H9 (cell line): Measurements from ENCODE around the gene TXNDC11. TPM values are rescaled to one million over a fixed set of nuclear protein-coding genes. Genes with fewer than 3 reads are reported as not detected.
A peak's percentile ranks its signal among the peaks of the same experiment; 100 is the strongest.

Experiments
- DNase-seq: peaks from one replicate; pipeline ENCODE4 v3.0.0-alpha.2; 2017
- H2AFZ ChIP-seq: one replicate; pipeline ENCODE4 v1.6.1; 2013; ENCODE audit warnings: mild to moderate bottlenecking, low read length, control low read depth, moderate library complexity
- H2AK5ac ChIP-seq: 2 replicates; pipeline ENCODE4 v1.6.1; 2013; ENCODE audit warnings: low read length, control low read depth, mixed read lengths; ENCODE audit not compliant: insufficient read length
- H2BK120ac ChIP-seq: one replicate; pipeline ENCODE4 v1.6.1; 2013; ENCODE audit warnings: low read depth, mild to moderate bottlenecking, low read length, control low read depth, inconsistent platforms; ENCODE audit not compliant: poor library complexity, severe bottlenecking
- H2BK12ac ChIP-seq: 2 replicates; pipeline ENCODE4 v1.6.1; 2013; ENCODE audit warnings: low read length, control low read depth, mixed read lengths, low read depth; ENCODE audit not compliant: insufficient read length
- H2BK15ac ChIP-seq: 2 replicates; pipeline ENCODE4 v1.6.1; 2013; ENCODE audit warnings: low read depth, low read length, control low read depth
- H2BK20ac ChIP-seq: one replicate; pipeline ENCODE4 v1.6.1; 2013; ENCODE audit warnings: low read depth, mild to moderate bottlenecking, low read length, control low read depth, inconsistent platforms; ENCODE audit not compliant: poor library complexity, severe bottlenecking
- H2BK5ac ChIP-seq: 2 replicates; pipeline ENCODE4 v1.6.1; 2013; ENCODE audit warnings: low read length, control low read depth, mixed read lengths; ENCODE audit not compliant: insufficient read length
- H3K14ac ChIP-seq: 2 replicates; pipeline ENCODE4 v1.6.1; 2013; ENCODE audit warnings: low read length, control low read depth; ENCODE audit not compliant: insufficient read depth
- H3K18ac ChIP-seq: 2 replicates; pipeline ENCODE4 v1.6.1; 2013; ENCODE audit warnings: low read depth, mild to moderate bottlenecking, mixed read lengths, low read length, control low read depth; ENCODE audit not compliant: insufficient read length
- H3K23ac ChIP-seq: 2 replicates; pipeline ENCODE4 v1.6.1; 2013; ENCODE audit warnings: low read length, control low read depth, mixed read lengths, low read depth; ENCODE audit not compliant: insufficient read length
- H3K23me2 ChIP-seq: 2 replicates; pipeline ENCODE4 v1.6.1; 2013; ENCODE audit warnings: low read depth, mild to moderate bottlenecking, mixed read lengths, low read length, control low read depth; ENCODE audit not compliant: insufficient read length, poor library complexity, severe bottlenecking
- H3K27ac ChIP-seq: 2 replicates; pipeline ENCODE4 v1.5.1; 2013; ENCODE audit warnings: low read length, control low read depth, mixed read lengths, low read depth; ENCODE audit not compliant: insufficient read length
- H3K27me3 ChIP-seq: 2 replicates; pipeline ENCODE4 v1.6.1; 2013; ENCODE audit warnings: low read length, control low read depth, inconsistent platforms; ENCODE audit not compliant: insufficient read depth
- H3K4ac ChIP-seq: 2 replicates; pipeline ENCODE4 v1.6.1; 2013; ENCODE audit warnings: low read depth, mild to moderate bottlenecking, control low read depth, inconsistent platforms, low read length, moderate library complexity
- H3K4me1 ChIP-seq: 2 replicates; pipeline ENCODE4 v1.6.1; 2013; ENCODE audit warnings: low read length, control low read depth, inconsistent platforms; ENCODE audit not compliant: insufficient read depth
- H3K4me2 ChIP-seq: 2 replicates; pipeline ENCODE4 v1.6.1; 2013; ENCODE audit warnings: low read length, control low read depth, mixed read lengths; ENCODE audit not compliant: insufficient read length, insufficient read depth
- H3K56ac ChIP-seq: 2 replicates; pipeline ENCODE4 v1.6.1; 2013; ENCODE audit warnings: low read depth, mild to moderate bottlenecking, mixed read lengths, low read length, control low read depth; ENCODE audit not compliant: insufficient read length
- H3K79me1 ChIP-seq: 2 replicates; pipeline ENCODE4 v1.6.1; 2013; ENCODE audit warnings: low read depth, mild to moderate bottlenecking, moderate library complexity, low read length, control low read depth, inconsistent platforms; ENCODE audit not compliant: insufficient read depth, poor library complexity, severe bottlenecking
- H3K79me2 ChIP-seq: 2 replicates; pipeline ENCODE4 v1.6.1; 2013; ENCODE audit warnings: low read length, control low read depth, inconsistent platforms; ENCODE audit not compliant: insufficient read depth
- H3K9ac ChIP-seq: 2 replicates; pipeline ENCODE4 v1.6.1; 2013; ENCODE audit warnings: low read length, control low read depth, mixed read lengths; ENCODE audit not compliant: insufficient read length; ENCODE audit errors: extremely low read depth
- H3K9me3 ChIP-seq: one replicate; pipeline ENCODE4 v1.6.1; 2013; ENCODE audit warnings: low read depth, low read length, inconsistent platforms; ENCODE audit not compliant: control insufficient read depth
- H3T11ph ChIP-seq: one replicate; pipeline ENCODE4 v1.6.1; 2013; ENCODE audit warnings: mild to moderate bottlenecking, low read length, control low read depth, inconsistent platforms
- H4K20me1 ChIP-seq: one replicate; pipeline ENCODE4 v1.6.1; 2013; ENCODE audit not compliant: control insufficient read depth, insufficient read length, insufficient read depth
- H4K5ac ChIP-seq: 2 replicates; pipeline ENCODE4 v1.6.1; 2013; ENCODE audit warnings: low read depth, mild to moderate bottlenecking, mixed read lengths, low read length, control low read depth; ENCODE audit not compliant: insufficient read length
- H4K8ac ChIP-seq: replicated peaks from 2 replicates; pipeline ENCODE4 v1.6.1; 2013; ENCODE audit warnings: low read length, control low read depth, mixed read lengths, low read depth; ENCODE audit not compliant: insufficient read length
- H4K91ac ChIP-seq: 2 replicates; pipeline ENCODE4 v1.6.1; 2013; ENCODE audit warnings: low read depth, mild to moderate bottlenecking, moderate library complexity, mixed read lengths, low read length, control low read depth; ENCODE audit not compliant: insufficient read length
- H3K27ac Mint-ChIP-seq, 3 experiments: 2 replicates in 2 of 3; 3 replicates in 1 of 3; pipeline ENCODE4 v1.8.0; 2020 to 2021; ENCODE audit warnings: mixed read lengths in 3 of 3, mild to moderate bottlenecking in 1 of 3, moderate library complexity in 1 of 3
- H3K27me3 Mint-ChIP-seq: 2 replicates; pipeline ENCODE4 v1.8.0; 2021; ENCODE audit warnings: low read depth, mild to moderate bottlenecking, moderate library complexity, mixed read lengths
- H3K36me3 Mint-ChIP-seq, 3 experiments: 2 replicates in 2 of 3; 3 replicates in 1 of 3; pipeline ENCODE4 v1.8.0; 2020 to 2021; ENCODE audit warnings: low read depth in 3 of 3, mixed read lengths in 3 of 3; ENCODE audit not compliant: insufficient read depth in 1 of 3
- H3K4me1 Mint-ChIP-seq, 2 experiments: 2 replicates each; pipeline ENCODE4 v1.8.0; 2020; ENCODE audit warnings: mixed read lengths in 2 of 2
- H3K4me3 Mint-ChIP-seq, 2 experiments: 2 replicates in 1 of 2; 3 replicates in 1 of 2; pipeline ENCODE4 v1.8.0; 2020 to 2021; ENCODE audit warnings: mild to moderate bottlenecking in 2 of 2, mixed read lengths in 2 of 2, moderate library complexity in 1 of 2
- H3K9me3 Mint-ChIP-seq, 2 experiments: 2 replicates in 1 of 2; 3 replicates in 1 of 2; pipeline ENCODE4 v1.8.0; 2020; ENCODE audit warnings: mild to moderate bottlenecking in 2 of 2, mixed read lengths in 2 of 2, moderate library complexity in 1 of 2
- WGBS: extraction: QIAGEN DNeasy Blood & Tissue Kit; methylation state at CpG from one replicate; pipeline ENCODE4 v1.1.7; 2013; ENCODE audit warnings: missing lambda C conversion rate, low lambda C conversion rate, mixed read lengths; ENCODE audit not compliant: insufficient read length; ENCODE audit errors: extremely low coverage; 5-methylcytosine and 5-hydroxymethylcytosine counted together
- total RNA-seq: library from RNA; stranded (reverse); gene quantifications from 2 replicates; pipeline ENCODE4 v1.2.1, GENCODE V29; 2021
- TF ChIP-seq, protein P1 (sequence below): fragments of 200-600 bp; sonication (generic); conservative IDR thresholded peaks from 3 replicates; pipeline ENCODE4 v1.8.0; 2021; ENCODE audit warnings: antibody characterized with exemption, mild to moderate bottlenecking

TXNDC11 gene
- total RNA-seq, 1 experiment from 2014 or later, result 12.2 TPM

DNA sequence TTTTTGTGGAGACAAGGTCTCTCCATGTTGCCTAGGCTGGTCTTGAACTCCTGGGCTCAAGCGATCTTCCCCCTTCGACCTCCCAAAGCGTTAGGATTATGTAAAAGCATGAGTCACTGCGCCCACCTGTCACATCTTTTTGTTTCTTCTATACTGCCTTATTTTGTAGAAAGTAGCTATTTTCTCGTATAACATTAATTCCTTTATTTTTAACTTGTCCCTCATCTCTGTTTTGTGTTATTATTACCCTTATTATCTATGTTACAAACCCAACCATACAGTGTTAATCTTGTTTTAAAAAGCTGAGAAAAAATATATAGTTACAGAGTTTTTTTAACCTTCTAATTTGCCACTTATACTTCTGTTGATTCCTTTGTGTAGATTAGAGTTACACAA lies 1.4 kb upstream of the TXNDC11 start:
- Mint-ChIP-seq H3K27ac (no peak overlapping the region; a peak in 2 of 7 replicates), H3K4me1 (peaks cover 18 to 26% of the 10 kb centered on the region in 2 experiments), H3K9me3 (no peaks in the 10 kb centered on the region), H3K36me3 (peaks cover under 1 to 1% (median 1%) of the 10 kb centered on the region in 3 experiments; a peak in 5 of 7 replicates), H3K4me3 (peak overlapping the region; percentile 83 to 85), H3K27me3 (no peaks in the 10 kb centered on the region)
- 0 out of 2 replicates have a peak, but pooled peaks cover 4% of the 10 kb centered on the region for H3K79me2 ChIP-seq
- DNase-seq, result no peak
- no peak overlapping the region for H3K14ac ChIP-seq
- no peaks in the 10 kb centered on the region for H3K4me1 ChIP-seq
- H2BK20ac ChIP-seq, result no peak overlapping the region
- no peak overlapping the region for H3K27ac ChIP-seq
- peaks cover 4% of the 10 kb centered on the region for H3K79me1 ChIP-seq
- no peak overlapping the region for H3K18ac ChIP-seq
- no peak overlapping the region for H3K4ac ChIP-seq
- WGBS, result no CpG with 5 or more reads among the region's 5 CpGs
- H3K23me2 ChIP-seq, result peaks cover 6% of the 10 kb centered on the region
- no peaks in the 10 kb centered on the region for H3K27me3 ChIP-seq
- H3K9me3 ChIP-seq, result no peaks in the 10 kb centered on the region
- no peak overlapping the region for H3K4me2 ChIP-seq
- no peak overlapping the region for H3T11ph ChIP-seq
- no peak overlapping the region for H3K56ac ChIP-seq
- H2BK12ac ChIP-seq, result no peak overlapping the region
- no peak overlapping the region for H2AK5ac ChIP-seq
- no peak overlapping the region for H4K91ac ChIP-seq
- TF ChIP-seq, protein P1, sequence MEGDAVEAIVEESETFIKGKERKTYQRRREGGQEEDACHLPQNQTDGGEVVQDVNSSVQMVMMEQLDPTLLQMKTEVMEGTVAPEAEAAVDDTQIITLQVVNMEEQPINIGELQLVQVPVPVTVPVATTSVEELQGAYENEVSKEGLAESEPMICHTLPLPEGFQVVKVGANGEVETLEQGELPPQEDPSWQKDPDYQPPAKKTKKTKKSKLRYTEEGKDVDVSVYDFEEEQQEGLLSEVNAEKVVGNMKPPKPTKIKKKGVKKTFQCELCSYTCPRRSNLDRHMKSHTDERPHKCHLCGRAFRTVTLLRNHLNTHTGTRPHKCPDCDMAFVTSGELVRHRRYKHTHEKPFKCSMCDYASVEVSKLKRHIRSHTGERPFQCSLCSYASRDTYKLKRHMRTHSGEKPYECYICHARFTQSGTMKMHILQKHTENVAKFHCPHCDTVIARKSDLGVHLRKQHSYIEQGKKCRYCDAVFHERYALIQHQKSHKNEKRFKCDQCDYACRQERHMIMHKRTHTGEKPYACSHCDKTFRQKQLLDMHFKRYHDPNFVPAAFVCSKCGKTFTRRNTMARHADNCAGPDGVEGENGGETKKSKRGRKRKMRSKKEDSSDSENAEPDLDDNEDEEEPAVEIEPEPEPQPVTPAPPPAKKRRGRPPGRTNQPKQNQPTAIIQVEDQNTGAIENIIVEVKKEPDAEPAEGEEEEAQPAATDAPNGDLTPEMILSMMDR, result no peak
- no peak overlapping the region for H2BK5ac ChIP-seq
- no peak overlapping the region for H2AFZ ChIP-seq
- H4K8ac ChIP-seq, result no peak overlapping the region
- H2BK120ac ChIP-seq, result no peak overlapping the region
- H4K20me1 ChIP-seq, result no peaks in the 10 kb centered on the region
- no peak overlapping the region for H3K23ac ChIP-seq
- H2BK15ac ChIP-seq, result no peak overlapping the region
- no peak overlapping the region for H3K9ac ChIP-seq
- H4K5ac ChIP-seq, result no peak overlapping the region
